ENCODE measurements around the gene FITM1.

FITM1 gene

GRCh38 chr14:24094841-24095270, 35.6 kb upstream of the FITM1 start:
- no peak for TF ChIP-seq RAD21 (IDR thresholded peaks at IDR 0.05; ENCODE audit: low read depth)
- TF ChIP-seq EGR1 (IDR thresholded peaks at IDR 0.05), result no peak
- TF ChIP-seq, protein P1, sequence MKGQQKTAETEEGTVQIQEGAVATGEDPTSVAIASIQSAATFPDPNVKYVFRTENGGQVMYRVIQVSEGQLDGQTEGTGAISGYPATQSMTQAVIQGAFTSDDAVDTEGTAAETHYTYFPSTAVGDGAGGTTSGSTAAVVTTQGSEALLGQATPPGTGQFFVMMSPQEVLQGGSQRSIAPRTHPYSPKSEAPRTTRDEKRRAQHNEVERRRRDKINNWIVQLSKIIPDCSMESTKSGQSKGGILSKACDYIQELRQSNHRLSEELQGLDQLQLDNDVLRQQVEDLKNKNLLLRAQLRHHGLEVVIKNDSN (IDR thresholded peaks at IDR 0.05), result no peak
- no peak for TF ChIP-seq NFIC (IDR thresholded peaks at IDR 0.05)
- no peak for TF ChIP-seq REST (IDR thresholded peaks at IDR 0.05; ENCODE audit: low read depth)
- TF ChIP-seq MAX (IDR thresholded peaks at IDR 0.05), result no peak

DNA sequence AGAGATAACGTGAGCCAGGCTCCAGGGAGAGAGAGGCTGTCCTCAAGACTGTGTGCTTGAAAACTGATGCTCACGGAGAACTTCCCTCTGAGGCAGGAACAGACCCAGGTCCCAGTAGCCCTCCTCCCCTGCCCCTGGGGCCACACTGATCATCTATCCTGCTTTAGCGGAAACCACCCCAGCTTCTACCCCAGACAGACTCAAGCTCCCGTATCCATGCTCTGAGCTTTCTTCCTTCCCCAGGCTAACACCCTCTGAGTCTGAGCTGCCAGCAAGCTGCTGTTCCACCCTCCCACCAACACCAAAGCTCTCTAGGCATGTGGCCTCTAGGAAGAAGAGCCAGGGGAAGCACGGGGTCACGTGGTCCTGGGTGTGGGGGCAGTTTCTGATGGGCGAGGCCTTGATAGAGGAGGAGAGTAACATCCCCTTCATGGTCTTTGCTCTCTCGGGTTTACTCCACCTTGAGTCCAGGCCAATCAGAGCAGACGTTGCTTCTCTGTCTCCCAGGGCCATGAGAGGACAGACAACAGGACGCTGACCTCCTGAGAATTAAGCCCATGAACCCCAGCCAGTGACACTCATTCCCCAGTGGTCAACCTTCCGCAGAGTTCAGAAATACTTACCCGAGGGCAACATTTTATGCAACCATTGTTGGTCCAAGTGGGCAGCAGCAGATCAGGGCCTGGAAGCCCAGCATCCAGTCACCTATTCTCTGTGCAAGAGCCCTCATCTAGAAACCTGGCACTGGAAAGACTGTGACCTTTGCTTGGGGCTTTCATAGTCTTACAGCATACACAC, 35.0 kb upstream of the FITM1 start:
- TF ChIP-seq REST (IDR thresholded peaks at IDR 0.05; ENCODE audit: low read depth) (no peak), EP300 (IDR thresholded peaks at IDR 0.05; ENCODE audit: borderline replicate concordance) (no peak), EGR1 (IDR thresholded peaks at IDR 0.05) (no peak), MAX (IDR thresholded peaks at IDR 0.05) (no peak), TCF12 (IDR thresholded peaks at IDR 0.05; ENCODE audit: low read depth) (no peak), TAF1 (IDR thresholded peaks at IDR 0.05; ENCODE audit: low read depth) (no peak), TEAD4 (IDR thresholded peaks at IDR 0.05) (no peak)
- TF ChIP-seq, protein P1 (IDR thresholded peaks at IDR 0.05), result no peak

GRCh38 chr14:24096545-24097181, 33.8 kb upstream of the FITM1 start:
- no peak for TF ChIP-seq CEBPB (IDR thresholded peaks at IDR 0.05)
- no peak for TF ChIP-seq EGR1 (IDR thresholded peaks at IDR 0.05)
- no peak for TF ChIP-seq NFIC (IDR thresholded peaks at IDR 0.05)
- TF ChIP-seq REST (IDR thresholded peaks at IDR 0.05; ENCODE audit: low read depth), result no peak
- TF ChIP-seq YY1 (IDR thresholded peaks at IDR 0.05; ENCODE audit: low read depth), result no peak
- TF ChIP-seq FOXM1 (IDR thresholded peaks at IDR 0.05; ENCODE audit: borderline replicate concordance, low read depth), result no peak
- TF ChIP-seq CREB1 (IDR thresholded peaks at IDR 0.05; ENCODE audit: low read depth), result no peak
- no peak for TF ChIP-seq MAX (IDR thresholded peaks at IDR 0.05)
- TF ChIP-seq RAD21 (IDR thresholded peaks at IDR 0.05; ENCODE audit: low read depth), result no peak
- no peak for TF ChIP-seq TEAD4 (IDR thresholded peaks at IDR 0.05)
- TF ChIP-seq, protein P1 (IDR thresholded peaks at IDR 0.05), result no peak
- TF ChIP-seq ZBTB7A (IDR thresholded peaks at IDR 0.05; ENCODE audit: low read depth), result no peak

Data from Ishikawa (cell line).